ENCODE data around the gene FAM163A. TPM values are rescaled to one million over a fixed set of nuclear protein-coding genes. Genes with fewer than 3 reads are reported as not detected.

Gene FAM163A
- polyA plus RNA-seq, 3 donors: not detected

- peaks cover 0 to 8% of the 10 kb centered on the region in 2 donors for H3K4me1 ChIP-seq (ENCODE audit: control insufficient read depth in 1 of 2, insufficient read depth in 2 of 2, low read length in 2 of 2)
- no peak overlapping the region for H2AFZ ChIP-seq (ENCODE audit: insufficient read depth, low read depth, low read length, poor library complexity, severe bottlenecking)
- no peak overlapping the region for H3K9ac ChIP-seq (ENCODE audit: insufficient read depth, low read length, poor library complexity, severe bottlenecking)
- Mint-ChIP-seq H3K36me3 (no peaks in the 10 kb centered on the region), H3K27ac (no peak overlapping the region), H3K4me1 (peaks cover 19% of the 10 kb centered on the region), H3K9me3 (no peaks in the 10 kb centered on the region), H3K4me3 (no peak overlapping the region), H3K27me3 (ENCODE audit: low read depth in 3 of 3) (peaks cover 5 to 8% (median 5%) of the 10 kb centered on the region in 3 donors)
- H3K4me3 ChIP-seq (replicated peaks in 1 of 3; ENCODE audit: low read depth in 2 of 3, low read length in 3 of 3): no peak overlapping the region
- 87% methylated on average over 6 of the region's 9 CpGs for WGBS (ENCODE audit: insufficient coverage)
- H3K79me2 ChIP-seq (ENCODE audit: insufficient read depth, low read length): no peaks in the 10 kb centered on the region
- no peak for TF ChIP-seq CTCF (IDR thresholded peaks at IDR 0.05)
- no peaks in the 10 kb centered on the region for H3K27me3 ChIP-seq (ENCODE audit: control insufficient read depth in 2 of 2, insufficient read depth in 2 of 2, low read length in 2 of 2)
- H3K9me3 ChIP-seq (replicated peaks in 1 of 2; ENCODE audit: control insufficient read depth in 1 of 2, insufficient read depth in 1 of 2, low read length in 2 of 2): no peaks in the 10 kb centered on the region
- no peak overlapping the region for H3K4me2 ChIP-seq (replicated peaks; ENCODE audit: extremely low read depth, low read length, poor library complexity, severe bottlenecking)
- DNase-seq: no peak
- no peaks in the 10 kb centered on the region for H4K20me1 ChIP-seq (ENCODE audit: insufficient read depth, low read length)
- H3K36me3 ChIP-seq (replicated peaks in 1 of 2; ENCODE audit: control insufficient read depth in 1 of 2, insufficient read depth in 2 of 2, low read length in 2 of 2): no peaks in the 10 kb centered on the region
- no peak overlapping the region for H3K27ac ChIP-seq (ENCODE audit: low read depth in 1 of 2, low read length in 2 of 2)
- intact Hi-C loops (cut with micrococcal nuclease): no loop called here
Observed at GRCh38 chr1:179821524-179821923, 78.4 kb downstream of the FAM163A start.

- Histone ChIP-seq H3K36me3 (replicated peaks in 1 of 2; ENCODE audit: control insufficient read depth in 1 of 2, insufficient read depth in 2 of 2, low read length in 2 of 2) (no peaks in the 10 kb centered on the region), H3K4me2 (replicated peaks; ENCODE audit: extremely low read depth, low read length, poor library complexity, severe bottlenecking) (no peak overlapping the region), H3K9ac (ENCODE audit: insufficient read depth, low read length, poor library complexity, severe bottlenecking) (no peak overlapping the region), H3K9me3 (replicated peaks in 1 of 2; ENCODE audit: control insufficient read depth in 1 of 2, insufficient read depth in 1 of 2, low read length in 2 of 2) (no peaks in the 10 kb centered on the region), H3K27ac (ENCODE audit: low read depth in 1 of 2, low read length in 2 of 2) (no peak overlapping the region), H3K4me3 (replicated peaks in 1 of 3; ENCODE audit: low read depth in 2 of 3, low read length in 3 of 3) (no peak overlapping the region), H3K27me3 (ENCODE audit: control insufficient read depth in 2 of 2, insufficient read depth in 2 of 2, low read length in 2 of 2) (no peaks in the 10 kb centered on the region), H3K4me1 (ENCODE audit: control insufficient read depth in 1 of 2, insufficient read depth in 2 of 2, low read length in 2 of 2) (peaks cover 0 to 8% of the 10 kb centered on the region in 2 donors), H3K79me2 (ENCODE audit: insufficient read depth, low read length) (no peaks in the 10 kb centered on the region), H2AFZ (ENCODE audit: insufficient read depth, low read depth, low read length, poor library complexity, severe bottlenecking) (no peak overlapping the region), H4K20me1 (ENCODE audit: insufficient read depth, low read length) (no peaks in the 10 kb centered on the region)
- H3K9me3 Mint-ChIP-seq: no peaks in the 10 kb centered on the region
- no peaks in the 10 kb centered on the region for H3K36me3 Mint-ChIP-seq
- intact Hi-C loops (cut with micrococcal nuclease): no loop called here
- no peak for TF ChIP-seq CTCF (IDR thresholded peaks at IDR 0.05)
- no peak for DNase-seq
- no peak overlapping the region for H3K27ac Mint-ChIP-seq
- no peak overlapping the region for H3K4me3 Mint-ChIP-seq
- H3K27me3 Mint-ChIP-seq (ENCODE audit: low read depth in 3 of 3): peaks cover under 1 to 8% (median 5%) of the 10 kb centered on the region in 3 donors
- peaks cover 19% of the 10 kb centered on the region for H3K4me1 Mint-ChIP-seq
- WGBS (ENCODE audit: insufficient coverage): no CpG with 5 or more reads among the region's 2 CpGs
Observed at GRCh38 chr1:179822065-179822464, 79.0 kb downstream of the FAM163A start.
